Suprapubic skin (tissue), 3 donors: ENCODE data around the gene TM6SF1.

Experiments used
- EP300 ChIP-seq: sonication (generic); formaldehyde crosslinking; IDR thresholded peaks from one replicate; pipeline ENCODE4 v1.6.1; 2017; ENCODE audit warnings: antibody characterized with exemption
- POLR2A ChIP-seq, 2 donors: fragments of 450-650 bp; IDR thresholded peaks; one replicate each; pipeline ENCODE4 v1.6.1; 2017; ENCODE audit warnings: antibody characterized with exemption in 2 of 2, mild to moderate bottlenecking in 2 of 2, moderate library complexity in 2 of 2
- TF ChIP-seq, protein P1 (sequence below), 2 donors: fragments of 200-600 bp in 1 of 2; fragments of 450-650 bp in 1 of 2; sonication (generic) in 1 of 2; IDR thresholded peaks; one replicate each; pipeline ENCODE4 v1.5.1; 2016 to 2019; ENCODE audit warnings: antibody characterized with exemption in 2 of 2, mild to moderate bottlenecking in 1 of 2, moderate library complexity in 1 of 2

GRCh38 chr15:83178390-83178789 is 70.9 kb downstream of the TM6SF1 start:
- TF ChIP-seq, protein P1, sequence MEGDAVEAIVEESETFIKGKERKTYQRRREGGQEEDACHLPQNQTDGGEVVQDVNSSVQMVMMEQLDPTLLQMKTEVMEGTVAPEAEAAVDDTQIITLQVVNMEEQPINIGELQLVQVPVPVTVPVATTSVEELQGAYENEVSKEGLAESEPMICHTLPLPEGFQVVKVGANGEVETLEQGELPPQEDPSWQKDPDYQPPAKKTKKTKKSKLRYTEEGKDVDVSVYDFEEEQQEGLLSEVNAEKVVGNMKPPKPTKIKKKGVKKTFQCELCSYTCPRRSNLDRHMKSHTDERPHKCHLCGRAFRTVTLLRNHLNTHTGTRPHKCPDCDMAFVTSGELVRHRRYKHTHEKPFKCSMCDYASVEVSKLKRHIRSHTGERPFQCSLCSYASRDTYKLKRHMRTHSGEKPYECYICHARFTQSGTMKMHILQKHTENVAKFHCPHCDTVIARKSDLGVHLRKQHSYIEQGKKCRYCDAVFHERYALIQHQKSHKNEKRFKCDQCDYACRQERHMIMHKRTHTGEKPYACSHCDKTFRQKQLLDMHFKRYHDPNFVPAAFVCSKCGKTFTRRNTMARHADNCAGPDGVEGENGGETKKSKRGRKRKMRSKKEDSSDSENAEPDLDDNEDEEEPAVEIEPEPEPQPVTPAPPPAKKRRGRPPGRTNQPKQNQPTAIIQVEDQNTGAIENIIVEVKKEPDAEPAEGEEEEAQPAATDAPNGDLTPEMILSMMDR (IDR thresholded peaks at IDR 0.05), result no peak
- TF ChIP-seq POLR2A (IDR thresholded peaks at IDR 0.05), result no peak
- no peak for TF ChIP-seq EP300
